ENCODE results near the gene OTOGL.
A peak's percentile ranks its signal among the peaks of the same experiment; 100 is the strongest.

The OTOGL gene

GRCh38 chr12:80183939-80184338 lies 84.6 kb downstream of the OTOGL start:
- Histone ChIP-seq H3K4me2 (no peak overlapping the region), H4K20me1 (ENCODE audit: insufficient read depth) (no peaks in the 10 kb centered on the region), H3K27me3 (ENCODE audit: insufficient read depth, low read depth) (no peaks in the 10 kb centered on the region), H2AFZ (ENCODE audit: low read depth) (no peak overlapping the region), H3K9ac (no peak overlapping the region), H3K4me3 (IDR thresholded peaks at IDR 0.05; ENCODE audit: insufficient read depth, low read depth, low read length) (no peak overlapping the region), H3K4me1 (ENCODE audit: low read depth, poor library complexity, severe bottlenecking) (peaks cover 98% of the 10 kb centered on the region), H3K36me3 (ENCODE audit: insufficient read depth) (no peaks in the 10 kb centered on the region), H3K79me2 (ENCODE audit: insufficient read depth, low read depth) (no peaks in the 10 kb centered on the region), H3K27ac (no peak overlapping the region)
- TF ChIP-seq, protein P1, sequence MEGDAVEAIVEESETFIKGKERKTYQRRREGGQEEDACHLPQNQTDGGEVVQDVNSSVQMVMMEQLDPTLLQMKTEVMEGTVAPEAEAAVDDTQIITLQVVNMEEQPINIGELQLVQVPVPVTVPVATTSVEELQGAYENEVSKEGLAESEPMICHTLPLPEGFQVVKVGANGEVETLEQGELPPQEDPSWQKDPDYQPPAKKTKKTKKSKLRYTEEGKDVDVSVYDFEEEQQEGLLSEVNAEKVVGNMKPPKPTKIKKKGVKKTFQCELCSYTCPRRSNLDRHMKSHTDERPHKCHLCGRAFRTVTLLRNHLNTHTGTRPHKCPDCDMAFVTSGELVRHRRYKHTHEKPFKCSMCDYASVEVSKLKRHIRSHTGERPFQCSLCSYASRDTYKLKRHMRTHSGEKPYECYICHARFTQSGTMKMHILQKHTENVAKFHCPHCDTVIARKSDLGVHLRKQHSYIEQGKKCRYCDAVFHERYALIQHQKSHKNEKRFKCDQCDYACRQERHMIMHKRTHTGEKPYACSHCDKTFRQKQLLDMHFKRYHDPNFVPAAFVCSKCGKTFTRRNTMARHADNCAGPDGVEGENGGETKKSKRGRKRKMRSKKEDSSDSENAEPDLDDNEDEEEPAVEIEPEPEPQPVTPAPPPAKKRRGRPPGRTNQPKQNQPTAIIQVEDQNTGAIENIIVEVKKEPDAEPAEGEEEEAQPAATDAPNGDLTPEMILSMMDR (conservative IDR thresholded peaks at IDR 0.05; ENCODE audit: low read depth, low read length), result no peak

DNA sequence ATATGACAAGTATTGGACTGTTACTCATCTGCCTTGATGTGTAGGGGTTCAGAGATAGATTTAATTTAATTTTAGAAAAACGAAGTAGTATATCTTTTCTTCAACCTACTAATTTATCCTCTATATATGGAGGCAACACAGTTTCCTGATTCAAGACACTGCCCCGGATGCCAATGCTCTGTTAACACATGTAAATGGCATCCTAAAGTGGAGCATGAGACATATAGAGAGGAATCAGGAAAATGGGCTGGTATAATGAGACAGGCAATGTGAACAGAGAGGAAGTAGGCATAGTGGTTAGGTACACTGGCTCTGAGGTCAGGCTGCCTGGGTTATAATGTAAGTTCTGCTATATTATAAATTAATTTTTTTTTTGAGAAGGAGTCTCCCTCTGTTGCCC lies 85.6 kb downstream of the OTOGL start:
- Histone ChIP-seq H3K4me1 (ENCODE audit: low read depth, poor library complexity, severe bottlenecking) (peaks cover 98% of the 10 kb centered on the region), H3K4me3 (IDR thresholded peaks at IDR 0.05; ENCODE audit: insufficient read depth, low read depth, low read length) (no peak overlapping the region), H3K79me2 (ENCODE audit: insufficient read depth, low read depth) (no peaks in the 10 kb centered on the region), H2AFZ (ENCODE audit: low read depth) (no peak overlapping the region), H3K36me3 (ENCODE audit: insufficient read depth) (no peaks in the 10 kb centered on the region), H3K9ac (no peak overlapping the region), H3K27me3 (ENCODE audit: insufficient read depth, low read depth) (no peaks in the 10 kb centered on the region), H4K20me1 (ENCODE audit: insufficient read depth) (no peaks in the 10 kb centered on the region), H3K4me2 (no peak overlapping the region), H3K27ac (no peak overlapping the region)
- TF ChIP-seq, protein P1 (conservative IDR thresholded peaks at IDR 0.05; ENCODE audit: low read depth, low read length), result no peak

DNA sequence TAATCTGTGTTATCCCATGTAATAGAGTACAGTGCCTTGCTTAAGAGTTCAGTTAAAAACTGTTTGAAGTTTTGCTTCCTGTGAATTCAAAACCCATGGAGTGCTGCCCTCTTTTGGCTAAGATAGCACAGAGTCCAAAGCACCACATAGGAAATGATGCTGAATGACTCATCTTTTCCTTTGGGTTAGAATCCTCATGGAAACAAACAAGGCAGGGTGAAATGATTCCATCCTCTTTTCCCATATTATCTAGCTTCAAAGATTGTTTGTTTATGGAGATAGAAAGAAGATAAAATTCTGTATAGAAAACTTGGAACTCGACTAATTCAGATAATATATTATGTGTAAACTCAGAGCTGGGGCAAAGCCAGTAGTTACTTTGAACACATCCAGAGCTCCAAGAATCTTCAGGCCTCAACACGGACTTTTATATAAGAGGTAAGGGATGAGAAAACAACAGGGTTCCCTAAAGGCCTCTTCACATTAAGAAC lies 87.4 kb downstream of the OTOGL start:
- Histone ChIP-seq H3K4me3 (IDR thresholded peaks at IDR 0.05; ENCODE audit: insufficient read depth, low read depth, low read length) (no peak overlapping the region), H2AFZ (ENCODE audit: low read depth) (peak overlapping the region; percentile 8; the same call in 1 of the 2 replicates), H3K79me2 (ENCODE audit: insufficient read depth, low read depth) (no peaks in the 10 kb centered on the region), H3K4me2 (peak overlapping the region; percentile 66), H3K27me3 (ENCODE audit: insufficient read depth, low read depth) (no peaks in the 10 kb centered on the region), H3K36me3 (ENCODE audit: insufficient read depth) (no peaks in the 10 kb centered on the region), H3K4me1 (ENCODE audit: low read depth, poor library complexity, severe bottlenecking) (peaks cover 96% of the 10 kb centered on the region), H3K9ac (peak overlapping the region; percentile 37; the same call in 1 of the 2 replicates), H3K27ac (peak overlapping the region; percentile 81), H4K20me1 (ENCODE audit: insufficient read depth) (no peaks in the 10 kb centered on the region)
- TF ChIP-seq, protein P1 (conservative IDR thresholded peaks at IDR 0.05; ENCODE audit: low read depth, low read length), result peak; percentile 98

DNA sequence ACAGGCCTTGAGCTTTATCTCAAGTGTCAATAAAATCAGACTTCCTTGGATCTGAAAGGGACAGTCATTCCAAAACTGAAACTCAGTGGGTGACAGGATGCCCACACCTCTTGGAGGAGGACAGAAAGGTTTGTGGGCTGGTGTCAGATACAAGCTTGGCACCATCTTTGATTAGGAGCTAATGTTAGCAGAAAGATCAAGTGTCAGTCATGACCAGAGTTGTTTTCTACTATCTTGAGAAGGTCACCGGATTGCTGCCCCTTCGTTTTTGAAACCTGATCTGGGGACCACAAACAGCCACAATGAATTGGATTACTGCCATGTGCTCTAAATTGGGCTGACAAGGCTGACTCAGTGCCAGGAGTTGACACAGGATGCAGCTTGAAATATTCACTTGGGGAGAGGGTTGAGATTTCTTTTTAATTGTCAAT lies 88.3 kb downstream of the OTOGL start:
- H3K4me3 ChIP-seq (IDR thresholded peaks at IDR 0.05; ENCODE audit: insufficient read depth, low read depth, low read length), result no peak overlapping the region
- no peaks in the 10 kb centered on the region for H3K79me2 ChIP-seq (ENCODE audit: insufficient read depth, low read depth)
- TF ChIP-seq, protein P1 (conservative IDR thresholded peaks at IDR 0.05; ENCODE audit: low read depth, low read length), result no peak
- no peaks in the 10 kb centered on the region for H3K36me3 ChIP-seq (ENCODE audit: insufficient read depth)
- H3K27me3 ChIP-seq (ENCODE audit: insufficient read depth, low read depth), result no peaks in the 10 kb centered on the region
- H3K4me1 ChIP-seq (ENCODE audit: low read depth, poor library complexity, severe bottlenecking), result peaks cover 96% of the 10 kb centered on the region
- H3K4me2 ChIP-seq, result peak overlapping the region; percentile 66
- H3K9ac ChIP-seq, result peak overlapping the region; percentile 37; the same call in 1 of the 2 replicates
- H2AFZ ChIP-seq (ENCODE audit: low read depth), result no peak overlapping the region
- H3K27ac ChIP-seq, result peak overlapping the region; percentile 81
- H4K20me1 ChIP-seq (ENCODE audit: insufficient read depth), result no peaks in the 10 kb centered on the region

Data from KMS-11 (cell line).